ENCODE results near the gene FLVCR1. TPM values are rescaled to one million over a fixed set of nuclear protein-coding genes. Genes with fewer than 3 reads are reported as not detected.

Gene FLVCR1
- total RNA-seq, 4 donors from 2014 or later: 1.9 to 9.1 (median 2.8) TPM

- H3K4me3 ChIP-seq (ENCODE audit: low read depth, poor library complexity, severe bottlenecking): no peak overlapping the region
- DNase-seq (ENCODE audit: low spot score in 2 of 2): no peak
- TF ChIP-seq POLR2A (IDR thresholded peaks at IDR 0.05): no peak
- TF ChIP-seq CTCF (IDR thresholded peaks at IDR 0.05): no peak
- WGBS, 2 donors: 74 to 88% methylated on average over 4 of the region's 4 CpGs
- intact Hi-C loops (cut with DNase I; ENCODE audit: low total_unique reads): no loop called here
Observed at GRCh38 chr1:212864201-212864600, 6.1 kb downstream of the FLVCR1 start.

GRCh38 chr1:212867192-212867591 lies 9.1 kb downstream of the FLVCR1 start:
- intact Hi-C loops (cut with DNase I; ENCODE audit: low total_unique reads): no loop called here
- no peak for DNase-seq (ENCODE audit: low spot score in 2 of 2)
- WGBS, 2 donors: 43 to 92% methylated on average over 1 of the region's 1 CpG
- no peak for TF ChIP-seq POLR2A (IDR thresholded peaks at IDR 0.05)
- H3K4me3 ChIP-seq (ENCODE audit: low read depth, poor library complexity, severe bottlenecking): no peak overlapping the region

GRCh38 chr1:212871976-212872375 lies 13.9 kb downstream of the FLVCR1 start:
- DNase-seq (ENCODE audit: low spot score in 2 of 2): no peak
- H3K4me3 ChIP-seq (ENCODE audit: low read depth, poor library complexity, severe bottlenecking): no peak overlapping the region

GRCh38 chr1:212873518-212873917 lies 15.4 kb downstream of the FLVCR1 start:
- H3K4me3 ChIP-seq (ENCODE audit: low read depth, poor library complexity, severe bottlenecking): no peak overlapping the region
- intact Hi-C loops (cut with DNase I; ENCODE audit: low total_unique reads): no loop called here
- TF ChIP-seq CTCF (IDR thresholded peaks at IDR 0.05) (no peak), POLR2A (IDR thresholded peaks at IDR 0.05) (no peak)
- no peak for DNase-seq (ENCODE audit: low spot score in 2 of 2)
- WGBS, 2 donors: 58 to 69% methylated on average over 2 of the region's 2 CpGs

More at GRCh38 chr1:212871976-212872375, 13.9 kb downstream of the FLVCR1 start:
- intact Hi-C loops (cut with DNase I; ENCODE audit: low total_unique reads): no loop called here
- TF ChIP-seq CTCF (IDR thresholded peaks at IDR 0.05) (no peak), POLR2A (IDR thresholded peaks at IDR 0.05) (no peak)
- 0 to 100% methylated on average over 1 of the region's 1 CpG for WGBS, 2 donors

GRCh38 chr1:212878418-212878817 lies 20.3 kb downstream of the FLVCR1 start:
- WGBS, 2 donors: 97 to 98% methylated on average over 6 of the region's 6 CpGs
- TF ChIP-seq POLR2A (IDR thresholded peaks at IDR 0.05) (no peak), CTCF (IDR thresholded peaks at IDR 0.05) (no peak)
- intact Hi-C loops (cut with DNase I; ENCODE audit: low total_unique reads): no loop called here

GRCh38 chr1:212879947-212880690 lies 22.0 kb downstream of the FLVCR1 start:
- intact Hi-C loops (cut with DNase I; ENCODE audit: low total_unique reads): no loop called here
- no peak overlapping the region for H3K4me3 ChIP-seq (ENCODE audit: low read depth, poor library complexity, severe bottlenecking)
- TF ChIP-seq CTCF (IDR thresholded peaks at IDR 0.05): no peak
- WGBS, 2 donors: 85 to 89% methylated on average over 6 of the region's 6 CpGs
- no peak for DNase-seq (ENCODE audit: low spot score in 2 of 2)

More at GRCh38 chr1:212878418-212878817, 20.3 kb downstream of the FLVCR1 start:
- DNase-seq (ENCODE audit: low spot score in 2 of 2): no peak
- no peak overlapping the region for H3K4me3 ChIP-seq (ENCODE audit: low read depth, poor library complexity, severe bottlenecking)

Data from lower leg skin (tissue), 4 donors.